Measurements from ENCODE around the gene PCGF2. TPM values are rescaled to one million over a fixed set of nuclear protein-coding genes. Genes with fewer than 3 reads are reported as not detected.

PCGF2 gene
- total RNA-seq, 1 experiment from 2014 or later: 95.1 TPM

- Mint-ChIP-seq H3K27me3 (ENCODE audit: insufficient read depth, unreplicated experiment) (no peaks in the 10 kb centered on the region), H3K9me3 (ENCODE audit: unreplicated experiment) (no peaks in the 10 kb centered on the region), H3K4me3 (ENCODE audit: unreplicated experiment) (no peak overlapping the region), H3K27ac (ENCODE audit: unreplicated experiment) (peak overlapping the region; percentile 34), H3K4me1 (ENCODE audit: low read depth, unreplicated experiment) (peaks cover 6% of the 10 kb centered on the region), H3K36me3 (ENCODE audit: insufficient read depth, unreplicated experiment) (peaks cover 88% of the 10 kb centered on the region)
- Histone ChIP-seq H3K9me3 (no peaks in the 10 kb centered on the region), H3K4me1 (peaks cover 17% of the 10 kb centered on the region), H3K27me3 (replicated peaks; ENCODE audit: control insufficient read depth, insufficient read depth, low read length) (no peaks in the 10 kb centered on the region), H3K4me3 (ENCODE audit: low read depth, low read length) (no peak overlapping the region), H3K36me3 (ENCODE audit: control insufficient read depth, insufficient read depth, low read length) (peaks cover 1% of the 10 kb centered on the region; the same call in 1 of the 2 replicates)
- TF ChIP-seq CTCF (IDR thresholded peaks at IDR 0.05; ENCODE audit: insufficient read depth in 1 of 2, low read depth in 1 of 2, low read length in 1 of 2, severe bottlenecking in 1 of 2, unreplicated experiment in 1 of 2): peak; percentile 45 to 61
- peak; percentile 63 to 71 for DNase-seq
- ChIA-PET POLR2A (interaction anchor here (0.6 to 0.7 kb wide), 2 partner anchors 27 to 176 kb away, joined by 3 to 7 read pairs; no protein-coding TSS in a partner anchor), CTCF (interaction anchor here (0.6 to 1.9 kb wide), 20 partner anchors 10 to 1068 kb away, joined by 3 to 19 read pairs (median 4); partner anchors contain the start of genes CWC25, LASP1 and PIP4K2B)
- intact Hi-C loops (cut with micrococcal nuclease; ENCODE audit: unreplicated experiment): no loop called here
- BruUV-seq (replicated peaks): no TSS peak
These were observed 13.9 kb downstream of the PCGF2 start for GRCh38 chr17:38733982-38734973.

- DNase-seq: no peak
- Mint-ChIP-seq H3K9me3 (ENCODE audit: unreplicated experiment) (no peaks in the 10 kb centered on the region), H3K27ac (ENCODE audit: unreplicated experiment) (peak overlapping the region; percentile 34), H3K36me3 (ENCODE audit: insufficient read depth, unreplicated experiment) (peaks cover 80% of the 10 kb centered on the region), H3K4me1 (ENCODE audit: low read depth, unreplicated experiment) (peaks cover 6% of the 10 kb centered on the region), H3K27me3 (ENCODE audit: insufficient read depth, unreplicated experiment) (no peaks in the 10 kb centered on the region), H3K4me3 (ENCODE audit: unreplicated experiment) (no peak overlapping the region)
- intact Hi-C loops (cut with micrococcal nuclease; ENCODE audit: unreplicated experiment): no loop called here
- Histone ChIP-seq H3K4me1 (peaks cover 20% of the 10 kb centered on the region), H3K4me3 (ENCODE audit: low read depth, low read length) (no peak overlapping the region), H3K27me3 (replicated peaks; ENCODE audit: control insufficient read depth, insufficient read depth, low read length) (no peaks in the 10 kb centered on the region), H3K9me3 (no peaks in the 10 kb centered on the region), H3K36me3 (ENCODE audit: control insufficient read depth, insufficient read depth, low read length) (peaks cover 1% of the 10 kb centered on the region; the same call in 1 of the 2 replicates)
- POLR2A ChIA-PET: no interaction called here
- CTCF ChIA-PET: interaction anchor here (0.6 to 1.9 kb wide), 2 partner anchors 16 to 57 kb away, joined by 3 to 19 read pairs; no protein-coding TSS in a partner anchor
- no TSS peak for BruUV-seq (replicated peaks)
- no peak for TF ChIP-seq CTCF (IDR thresholded peaks at IDR 0.05; ENCODE audit: insufficient read depth in 1 of 2, low read depth in 1 of 2, low read length in 1 of 2, severe bottlenecking in 1 of 2, unreplicated experiment in 1 of 2)
These were observed 14.7 kb downstream of the PCGF2 start for GRCh38 chr17:38733282-38733981.
